ENCODE results near the gene CHAC1.

GRCh38 chr15:40981186-40981585 is 27.9 kb downstream of the CHAC1 start:
- TF ChIP-seq CTCF (IDR thresholded peaks at IDR 0.05) (no peak), POLR2A (IDR thresholded peaks at IDR 0.05) (no peak), POLR2AphosphoS5 (IDR thresholded peaks at IDR 0.05; ENCODE audit: insufficient read depth in 1 of 2, low read depth in 1 of 2) (no peak)
